DMS114 treated with DMSO at 0.1 percent for 48 hours (cell line): ENCODE measurements around the gene C3.

Experiments
- DNase-seq: peaks from one replicate; lab custom pipeline; 2025; ENCODE audit not compliant: unreplicated experiment; lab: John Stamatoyannopoulos, UW

Gene C3

DNA sequence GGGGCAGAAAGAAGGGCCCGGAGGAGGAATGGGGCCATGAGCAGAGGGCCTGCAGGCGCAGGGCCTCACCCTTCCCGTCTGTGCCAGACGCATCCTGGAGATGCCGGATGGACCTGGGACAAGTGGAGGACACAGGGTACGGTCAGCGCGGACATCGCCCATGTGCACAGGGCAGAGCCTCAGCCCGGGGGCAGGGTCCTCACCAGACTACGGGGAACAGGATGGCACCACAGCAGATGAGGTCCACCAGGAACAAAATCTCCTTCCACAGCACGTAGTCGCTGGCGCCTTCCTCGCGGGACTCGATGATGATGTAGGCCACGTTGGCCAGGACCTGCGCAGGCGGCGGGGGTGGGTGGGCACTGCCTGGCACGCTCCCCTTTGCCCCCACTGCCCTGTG, 11.4 kb upstream of the C3 start:
- DNase-seq: no peak

- DNase-seq: no peak
These were observed 10.7 kb upstream of the C3 start for GRCh38 chr19:6730941-6731670.

DNA sequence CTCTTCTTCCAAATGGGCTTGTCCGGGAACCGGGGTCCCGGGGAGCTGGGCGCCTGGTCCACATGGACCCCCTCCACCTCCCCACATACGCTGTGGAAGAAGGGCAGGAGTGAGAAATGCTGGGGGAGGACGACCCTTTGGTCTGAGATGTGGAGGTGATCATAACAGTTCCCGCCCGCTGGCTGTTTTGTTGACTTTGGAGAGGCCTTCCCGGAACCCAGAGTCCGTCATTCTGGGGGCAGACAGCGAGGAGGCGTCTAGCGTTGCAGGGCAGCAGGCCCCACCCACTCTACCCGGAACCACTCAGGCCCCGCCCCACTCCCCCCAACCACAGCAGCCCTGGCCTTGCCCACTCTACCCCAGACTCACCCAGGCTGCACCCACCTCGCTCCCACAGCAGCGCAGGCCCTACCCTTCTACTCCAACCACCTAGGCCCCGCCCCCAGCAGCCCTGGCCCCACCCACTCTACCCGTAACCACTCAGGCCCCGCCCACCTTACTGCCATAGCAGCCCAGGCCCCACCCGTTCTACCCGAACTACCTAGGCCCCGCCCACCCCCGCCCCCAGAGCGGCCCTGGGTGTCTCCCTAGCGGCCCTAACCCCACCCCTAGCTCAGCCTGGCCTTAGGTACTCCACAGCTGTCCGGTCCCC, 9.8 kb upstream of the C3 start:
- DNase-seq: no peak

DNA sequence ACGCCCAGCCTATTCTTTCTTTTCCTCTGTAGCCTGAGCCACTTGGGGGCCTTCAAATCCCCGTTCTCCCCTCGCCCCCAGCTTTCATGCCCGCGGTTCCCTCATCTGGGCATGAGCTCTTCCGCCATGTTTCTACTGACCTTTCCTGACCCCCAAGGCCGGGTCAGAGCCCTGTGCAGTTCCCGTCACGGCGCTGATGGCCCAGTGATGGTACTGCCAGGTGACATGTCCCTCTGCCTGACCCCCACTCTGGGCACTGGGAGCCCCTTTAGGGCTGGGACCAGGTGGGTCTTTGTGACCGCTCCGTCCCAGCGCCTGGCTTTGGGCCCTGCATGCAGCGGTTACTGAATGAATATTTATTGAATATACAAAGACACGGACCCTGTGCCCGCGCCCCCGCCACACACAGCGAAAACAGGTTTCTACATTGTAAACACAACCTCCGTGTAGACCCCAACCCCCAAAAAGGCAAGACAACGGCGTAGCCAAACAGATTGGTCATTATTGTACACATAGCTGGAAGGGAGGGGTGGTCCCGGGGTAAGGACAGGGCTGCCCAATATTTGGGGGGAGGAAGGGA, 9.2 kb upstream of the C3 start:
- no peak for DNase-seq

DNA sequence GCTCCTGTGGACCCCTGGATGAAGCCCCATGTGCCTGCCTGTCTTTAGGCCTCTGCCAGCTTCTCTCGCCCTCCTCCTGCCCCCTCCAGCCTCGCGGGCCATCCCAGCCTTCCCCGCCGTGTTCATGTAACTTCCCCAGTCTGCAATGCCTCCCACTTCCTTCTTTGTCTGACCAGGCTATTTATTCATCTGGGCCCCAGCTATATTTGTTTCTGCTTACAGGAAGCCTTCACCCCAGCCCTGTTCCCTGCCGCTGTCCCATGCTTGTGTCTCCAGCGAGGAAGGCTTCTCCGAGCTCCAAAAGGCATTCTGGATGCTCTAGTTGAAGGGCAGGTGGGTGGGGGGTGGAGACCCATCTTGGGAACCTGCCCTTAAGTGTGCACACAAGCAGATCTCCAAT, 7.9 kb upstream of the C3 start:
- no peak for DNase-seq

- no peak for DNase-seq
These were observed 5.2 kb upstream of the C3 start for GRCh38 chr19:6725513-6726231.

DNA sequence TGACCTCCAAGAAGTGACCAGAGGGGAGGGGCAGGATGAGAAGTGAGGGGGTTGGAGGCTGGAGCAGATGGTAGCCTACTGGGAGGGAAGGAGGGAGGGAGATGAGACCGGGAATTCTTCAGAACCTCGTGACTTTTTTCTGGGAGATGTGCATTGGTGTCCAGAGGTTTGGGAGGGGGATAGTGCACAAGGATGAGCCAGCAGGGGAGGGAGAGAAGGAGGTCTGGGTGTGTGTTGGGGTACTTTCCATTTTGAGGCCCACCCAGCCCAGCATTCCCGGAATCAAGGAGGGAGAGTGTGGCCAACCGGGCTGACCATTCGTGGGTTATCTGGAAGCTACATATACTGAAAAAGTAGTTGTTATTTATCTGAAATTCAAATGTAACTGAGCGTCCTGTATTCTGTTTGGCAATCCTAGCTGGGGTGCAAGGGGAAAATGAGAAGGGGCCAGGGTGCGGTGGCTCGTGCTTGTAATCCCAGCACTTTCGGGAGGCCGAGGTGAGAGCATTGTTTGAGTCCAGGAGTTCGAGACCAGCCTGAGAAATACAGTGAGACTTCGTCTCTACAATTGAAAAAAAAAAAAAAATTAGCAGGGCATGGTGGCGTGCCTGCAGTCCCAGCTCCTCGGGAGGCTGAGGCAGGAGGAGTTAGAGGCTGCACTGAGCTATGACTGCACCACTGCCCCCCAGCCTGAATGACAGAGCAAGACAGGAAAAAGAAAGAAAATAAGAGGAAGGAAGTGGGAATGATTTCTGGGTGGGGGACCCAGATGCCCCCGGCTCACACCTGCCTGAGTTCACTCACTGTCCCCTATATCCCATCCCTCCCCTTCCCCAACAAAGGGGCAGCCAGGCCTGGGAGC, 4.4 kb upstream of the C3 start:
- no peak for DNase-seq

DNA sequence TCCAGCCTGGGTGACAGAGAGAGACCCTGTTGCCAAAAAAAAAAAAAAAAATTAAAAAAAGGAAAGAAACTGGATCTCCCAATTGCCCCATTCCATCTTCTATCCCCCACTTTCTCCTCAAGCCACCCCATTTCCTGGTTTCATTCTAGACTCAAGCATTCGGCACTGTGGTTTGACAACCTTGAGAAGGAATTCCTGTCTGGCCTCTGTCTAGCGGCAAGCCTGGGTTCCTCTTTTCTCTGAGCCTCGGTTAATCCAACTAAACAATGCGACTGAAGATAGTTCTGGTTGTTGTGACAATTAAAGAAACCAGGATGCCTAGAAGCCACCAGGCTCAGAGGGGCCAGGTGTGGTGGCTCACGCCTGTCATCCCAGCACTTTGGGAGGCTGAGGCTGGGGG, 3.3 kb upstream of the C3 start:
- no peak for DNase-seq

DNA sequence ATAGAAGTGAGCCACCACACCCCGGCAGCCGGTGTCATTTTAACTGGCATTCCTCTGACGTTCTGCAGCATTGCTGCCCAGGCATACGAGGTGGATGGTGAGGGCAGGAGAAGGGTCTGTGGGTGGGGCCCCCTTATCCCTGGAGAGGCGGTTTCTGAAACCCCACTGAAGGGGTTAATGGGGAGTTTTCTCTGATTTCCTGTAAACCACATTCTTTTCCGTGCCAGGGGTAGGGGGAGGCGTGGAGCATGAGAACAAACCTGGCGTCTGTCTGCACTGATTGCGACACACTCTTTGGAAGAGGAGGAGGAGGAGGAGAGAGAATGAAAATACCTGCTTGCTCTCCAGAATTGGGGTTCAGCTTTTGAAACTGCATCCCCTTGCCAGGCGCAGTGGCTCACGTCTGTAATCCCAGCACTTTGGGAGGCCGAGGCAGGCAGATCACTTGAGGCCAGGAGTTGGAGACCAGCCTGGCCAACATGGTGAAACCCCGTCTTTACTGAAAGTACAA, 2.7 kb upstream of the C3 start:
- DNase-seq: no peak

GRCh38 chr19:6721773-6722172, 1.3 kb upstream of the C3 start:
- DNase-seq: no peak

GRCh38 chr19:6721138-6721474, 656 bp upstream of the C3 start:
- DNase-seq: no peak

DNA sequence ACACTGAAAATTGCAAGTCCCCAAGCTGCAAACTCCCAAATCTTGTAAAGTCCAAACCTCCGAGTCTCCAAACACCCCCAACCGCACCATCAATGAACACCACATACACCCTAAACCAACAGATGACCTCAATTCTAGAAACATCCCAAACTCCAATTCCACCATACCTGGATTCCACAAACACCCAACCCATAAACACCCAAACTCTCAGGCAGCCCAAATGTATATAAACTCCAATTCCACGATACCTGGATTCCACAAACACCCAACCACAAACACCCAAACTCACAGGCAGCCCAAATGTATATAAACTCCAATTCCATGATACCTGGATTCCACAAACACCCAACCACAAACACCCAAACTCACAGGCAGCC, 470 bp downstream of the C3 start:
- DNase-seq: no peak

GRCh38 chr19:6719540-6719861, 949 bp downstream of the C3 start:
- no peak for DNase-seq

DNA sequence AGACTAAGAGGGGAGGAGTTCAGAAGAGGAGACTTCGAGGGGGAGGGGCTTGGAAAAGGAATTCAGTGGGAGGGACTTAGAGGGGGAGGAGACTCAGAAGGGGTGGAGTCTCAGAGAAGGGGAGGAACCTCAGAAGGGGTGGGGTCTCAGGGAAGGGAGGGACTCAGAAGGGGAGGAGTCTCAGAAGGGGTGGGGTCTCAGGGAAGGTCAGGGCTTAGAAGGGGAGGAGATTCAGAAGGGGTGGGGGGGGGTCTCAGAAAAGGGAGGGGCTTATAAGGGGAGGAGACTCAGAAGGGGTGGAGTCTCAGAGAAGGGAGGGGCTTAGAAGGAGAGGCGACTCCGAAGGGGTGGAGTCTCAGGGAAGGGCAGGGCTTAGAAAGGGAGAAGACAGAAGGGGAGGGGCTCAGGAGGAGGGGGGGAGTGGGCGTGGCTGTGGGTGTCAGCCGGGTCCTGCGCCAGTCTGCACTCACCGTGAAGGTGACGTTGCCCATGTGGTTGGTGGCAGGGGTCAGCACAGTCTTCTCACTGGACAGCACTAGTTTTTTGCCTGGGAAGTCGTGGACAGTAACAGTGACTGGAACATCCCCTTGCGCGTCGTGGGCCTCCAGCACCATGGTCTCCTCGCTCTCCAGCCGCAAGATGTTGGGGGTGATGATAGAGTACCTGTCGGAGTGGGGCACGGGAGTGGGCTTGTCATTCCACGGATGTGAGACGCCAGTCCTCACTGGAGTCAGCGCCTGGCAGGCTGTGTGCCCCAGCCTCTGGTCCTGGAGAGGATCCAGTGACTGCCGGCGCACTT, 1.5 kb downstream of the C3 start:
- DNase-seq: no peak

DNA sequence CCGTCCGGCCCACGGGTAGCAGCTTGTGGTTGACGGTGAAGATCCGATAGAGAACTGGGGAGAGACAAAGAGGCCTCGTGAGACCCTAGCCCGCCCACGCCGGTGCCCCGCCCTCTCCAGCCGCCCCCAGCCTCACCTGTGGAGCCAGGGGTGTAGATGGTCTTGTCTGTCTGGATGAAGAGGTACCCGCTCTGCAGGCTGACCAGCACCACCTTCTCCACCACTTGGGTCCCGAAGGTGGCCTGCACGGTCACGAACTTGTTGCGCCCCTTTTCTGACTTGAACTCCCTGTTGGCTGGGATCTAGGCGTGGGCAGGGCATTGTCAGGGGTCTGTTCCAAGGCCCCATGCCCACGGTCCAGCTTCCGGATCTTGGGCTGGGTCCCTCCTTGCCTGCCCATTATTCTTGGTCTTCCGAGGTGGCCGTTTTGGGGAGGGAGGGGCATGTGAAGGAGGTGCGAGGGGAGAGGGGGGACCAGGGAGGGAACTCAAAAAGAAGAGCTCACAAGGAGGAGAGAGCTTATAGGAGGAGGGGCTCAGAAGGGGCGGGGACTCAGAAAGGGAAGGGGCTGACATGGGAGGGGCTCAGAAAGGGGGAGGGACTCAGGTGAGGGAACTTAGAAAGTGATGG, 2.2 kb downstream of the C3 start:
- no peak for DNase-seq

DNA sequence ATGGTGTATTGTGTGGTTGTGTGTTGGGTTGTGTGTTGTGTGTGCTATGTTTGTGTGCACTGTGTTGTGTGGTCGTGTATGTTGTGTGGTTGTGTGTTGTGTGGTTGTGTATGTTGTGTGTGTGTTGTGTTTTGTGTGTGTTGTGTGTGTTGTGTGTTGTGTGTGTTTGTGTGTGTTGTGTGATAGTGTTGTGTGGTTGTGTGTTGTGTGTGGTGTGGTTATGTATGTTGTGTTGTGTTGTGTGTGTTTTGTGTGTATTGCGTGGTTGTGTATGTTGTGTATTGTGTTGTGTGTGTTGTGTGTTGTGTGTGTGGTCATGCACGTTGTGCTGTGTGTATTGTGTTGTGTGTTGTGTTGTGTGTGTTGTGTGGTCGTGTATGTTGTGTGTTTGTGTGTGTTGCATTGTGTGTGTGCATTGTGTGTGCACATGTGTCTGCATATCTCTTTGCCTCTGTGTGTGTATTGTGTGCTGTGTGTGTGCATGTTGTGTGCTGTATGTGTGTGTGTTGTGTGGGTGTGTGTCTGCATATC, 2.9 kb downstream of the C3 start:
- DNase-seq: no peak

GRCh38 chr19:6717036-6717435, 3.4 kb downstream of the C3 start:
- no peak for DNase-seq

GRCh38 chr19:6716610-6716970, 3.9 kb downstream of the C3 start:
- DNase-seq: no peak

- no peak for DNase-seq
These were observed 5.5 kb downstream of the C3 start for GRCh38 chr19:6714749-6715555.
